ENCODE results near the gene RIGI. TPM values are rescaled to one million over a fixed set of nuclear protein-coding genes. Genes with fewer than 3 reads are reported as not detected.
A peak's percentile ranks its signal among the peaks of the same experiment; 100 is the strongest.

The RIGI gene
- total and polyA plus RNA-seq, 2 of the 4 experiments (the other 2 are of a cell fraction): 4.8 to 13.6 TPM

DNA sequence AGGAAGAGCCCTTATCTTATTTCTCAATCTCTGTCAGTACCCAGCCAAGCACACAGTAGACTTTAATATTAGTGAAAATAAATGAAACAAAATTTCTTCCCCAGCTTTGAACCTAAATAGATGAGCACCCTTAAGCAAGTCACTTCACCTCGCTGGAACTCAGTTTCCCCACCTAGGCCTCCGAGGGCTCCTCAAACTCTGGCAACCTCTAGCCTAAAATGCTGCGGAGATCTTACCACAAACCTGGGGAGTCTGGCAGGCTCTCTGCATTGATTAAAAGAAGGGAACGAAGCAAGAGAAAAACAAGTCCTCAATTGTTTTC, 326 bp downstream of the RIGI start:
- no TSS peak for BruUV-seq (replicated peaks)

More for the DNA sequence above, 326 bp downstream of the RIGI start:
- H3K18ac ChIP-seq (ENCODE audit: low read depth, low read length): peak overlapping the region; percentile 58
- H3K9ac ChIP-seq (ENCODE audit: low read depth, low read length): peak overlapping the region; percentile 92
- no CpG with 5 or more reads among the region's 4 CpGs for WGBS, 2 experiments (ENCODE audit: extremely low coverage in 2 of 2, insufficient read length in 1 of 2)
- peak overlapping the region; percentile 81 for H3K23ac ChIP-seq (ENCODE audit: low read depth, low read length)
- peak overlapping the region; percentile 64 for H2BK120ac ChIP-seq (ENCODE audit: low read depth, low read length)
- peak overlapping the region; percentile 71 for H3K4ac ChIP-seq (ENCODE audit: low read depth, low read length)
- no peak overlapping the region for H4K5ac ChIP-seq (ENCODE audit: low read depth, low read length)
- H2AK5ac ChIP-seq (ENCODE audit: low read depth, low read length): no peak overlapping the region
- H3K4me1 ChIP-seq (ENCODE audit: control insufficient read depth, insufficient read depth, low read length): peaks cover 3% of the 10 kb centered on the region
- H3K9me3 ChIP-seq (ENCODE audit: control insufficient read depth, insufficient read depth, low read length): no peaks in the 10 kb centered on the region
- H3K79me1 ChIP-seq (ENCODE audit: low read depth in 1 of 2, low read length in 2 of 2): peaks cover 27% of the 10 kb centered on the region in 2 experiments; a peak in 3 of 4 replicates
- no peaks in the 10 kb centered on the region for H3K27me3 ChIP-seq (ENCODE audit: control insufficient read depth, insufficient read depth, low read length)
- H2BK20ac ChIP-seq (ENCODE audit: low read depth, low read length): no peak overlapping the region; the same call in 1 of the 2 replicates
- H2AK9ac ChIP-seq (replicated peaks; ENCODE audit: low read depth, low read length, poor library complexity): peak overlapping the region; percentile 68
- ATAC-seq (ENCODE audit: low read depth) (peak; percentile 8; the same call in 1 of the 2 replicates), DNase-seq (no peak)
- H3K9me1 ChIP-seq (ENCODE audit: insufficient read depth, low read length): no peaks in the 10 kb centered on the region
- no peak for TF ChIP-seq BHLHE40 (IDR thresholded peaks at IDR 0.05; ENCODE audit: low read depth, low read length)
- TF ChIP-seq, protein P1, sequence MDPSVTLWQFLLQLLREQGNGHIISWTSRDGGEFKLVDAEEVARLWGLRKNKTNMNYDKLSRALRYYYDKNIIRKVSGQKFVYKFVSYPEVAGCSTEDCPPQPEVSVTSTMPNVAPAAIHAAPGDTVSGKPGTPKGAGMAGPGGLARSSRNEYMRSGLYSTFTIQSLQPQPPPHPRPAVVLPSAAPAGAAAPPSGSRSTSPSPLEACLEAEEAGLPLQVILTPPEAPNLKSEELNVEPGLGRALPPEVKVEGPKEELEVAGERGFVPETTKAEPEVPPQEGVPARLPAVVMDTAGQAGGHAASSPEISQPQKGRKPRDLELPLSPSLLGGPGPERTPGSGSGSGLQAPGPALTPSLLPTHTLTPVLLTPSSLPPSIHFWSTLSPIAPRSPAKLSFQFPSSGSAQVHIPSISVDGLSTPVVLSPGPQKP (IDR thresholded peaks at IDR 0.05; ENCODE audit: borderline replicate concordance, low read depth, low read length): no peak
- no peak for TF ChIP-seq RAD21 (IDR thresholded peaks at IDR 0.05; ENCODE audit: low read length)
- H3K4me3 ChIP-seq (ENCODE audit: insufficient read depth, low read depth, low read length): peak overlapping the region; percentile 86
- peak overlapping the region; percentile 56 for H4K91ac ChIP-seq (ENCODE audit: insufficient read depth, low read depth, low read length)
- no peaks in the 10 kb centered on the region for H4K20me1 ChIP-seq (ENCODE audit: insufficient read depth, low read length)
- intact Hi-C loops (cut with micrococcal nuclease) (loop anchor here (1.0 kb wide), 4 partner anchors 25 to 146 kb away; partner anchors contain the start of gene ACO1), in situ Hi-C loops (cut with MboI; ENCODE audit: low sequenced_read_pairs) (no loop called here), dilution Hi-C loops (cut with HindIII; ENCODE audit: low sequenced_read_pairs, unreplicated experiment) (no loop called here)
- peak overlapping the region; percentile 81 for H2BK5ac ChIP-seq (ENCODE audit: low read depth, low read length, poor library complexity, severe bottlenecking)
- peak overlapping the region; percentile 90 for H3K4me2 ChIP-seq (ENCODE audit: low read depth, low read length)
- peak overlapping the region; percentile 82 for H3K56ac ChIP-seq (ENCODE audit: extremely low read depth, insufficient read depth, low read length)
- peak overlapping the region; percentile 91 for H2AFZ ChIP-seq (replicated peaks; ENCODE audit: low read length, poor library complexity)
- H3K27ac ChIP-seq (ENCODE audit: insufficient read depth, low read length): peak overlapping the region; percentile 91
- H3K14ac ChIP-seq (replicated peaks; ENCODE audit: low read depth, low read length): peak overlapping the region; percentile 75
- ChIA-PET POLR2A (ENCODE audit: unreplicated experiment) (interaction anchor here (1.2 kb wide), 1 partner anchor 8 kb away, joined by 3 read pairs; no protein-coding TSS in a partner anchor), CTCF (interaction anchor here (1.1 to 1.5 kb wide), 2 partner anchors 28 to 147 kb away, joined by 3 to 16 read pairs; no protein-coding TSS in a partner anchor)
- 0 out of 3 replicates have a peak overlapping the region, but pooled peaks have one; percentile 25 for H2BK15ac ChIP-seq (ENCODE audit: low read depth, low read length)
- peak overlapping the region; percentile 31 to 69; a peak in 2 of 4 replicates for H4K8ac ChIP-seq (ENCODE audit: low read depth in 2 of 2, low read length in 2 of 2)
- no peaks in the 10 kb centered on the region for H3K36me3 ChIP-seq (ENCODE audit: control insufficient read depth, insufficient read depth, low read length)
